Ovary (tissue), 9 donors: ENCODE data around the gene NUMBL. TPM values are rescaled to one million over a fixed set of nuclear protein-coding genes. Genes with fewer than 3 reads are reported as not detected.

ENCODE experiments used
- DNase-seq, 5 donors: peaks; one replicate each; pipeline ENCODE4 v3.0.0-alpha.2; 2019 to 2020
- H3K27ac ChIP-seq, 2 donors: fragments of 200-600 bp; one replicate each; pipeline versions ENCODE4 v1.5.1 to v1.8.0; 2019 to 2022
- H3K27me3 ChIP-seq: fragments of 200-600 bp; one replicate; pipeline ENCODE4 v1.8.0; 2022
- H3K36me3 ChIP-seq: fragments of 200-600 bp; sonication (generic); one replicate; pipeline ENCODE4 v1.5.1; 2019
- H3K4me1 ChIP-seq: one replicate; pipeline ENCODE4 v1.8.1; 2013; ENCODE audit warnings: mild to moderate bottlenecking, moderate library complexity; ENCODE audit not compliant: insufficient read depth
- H3K4me3 ChIP-seq: fragments of 200-600 bp; sonication (generic); one replicate; pipeline ENCODE4 v1.5.1; 2017
- H3K9me3 ChIP-seq, 2 donors: fragments of 200-600 bp in 1 of 2; sonication (generic) in 1 of 2; one replicate each; pipeline versions ENCODE4 v1.5.1 to v1.8.1; 2013 to 2019; ENCODE audit warnings: mild to moderate bottlenecking in 1 of 2, moderate library complexity in 1 of 2
- CTCF ChIP-seq, 3 donors: fragments of 450-650 bp in 2 of 3; fragments of 200-600 bp in 1 of 3; IDR thresholded peaks; one replicate each; pipeline versions ENCODE4 v1.5.1 to v1.8.0; 2016 to 2022; ENCODE audit warnings: antibody characterized with exemption in 3 of 3, mild to moderate bottlenecking in 1 of 3
- EP300 ChIP-seq: sonication (generic); formaldehyde crosslinking; IDR thresholded peaks from one replicate; pipeline ENCODE4 v1.6.1; 2017; ENCODE audit warnings: antibody characterized with exemption
- POLR2A ChIP-seq: fragments of 450-650 bp; IDR thresholded peaks from one replicate; pipeline ENCODE4 v1.6.1; 2017; ENCODE audit warnings: antibody characterized with exemption, mild to moderate bottlenecking, moderate library complexity
- WGBS, 3 donors: extraction: QIAGEN DNeasy Blood & Tissue Kit in 1 of 3; methylation state at CpG; one replicate each; pipeline versions ENCODE4 v1.1.5 to v1.1.7; 2013 to 2017; 5-methylcytosine and 5-hydroxymethylcytosine counted together
- intact Hi-C, 4 donors: fragments of 100-400 bp; cut with DNase I; formaldehyde crosslinking; loops; one replicate each; pipeline versions ENCODE4 v1.11.0 to v1.15.1; 2022 to 2023
- polyA plus RNA-seq, 2 donors: library from polyadenylated mRNA; stranded (reverse); fragments of 200-250 nt in 1 of 2; fragments of 350-450 nt in 1 of 2; fragmentation: Illumina TruSeq in 1 of 2; extraction: RNeasy Lipid Tissue Mini Kit (QIAGEN cat#74804) in 1 of 2; gene quantifications; one replicate each; pipeline ENCODE4 v1.2.3, GENCODE V29; 2013 to 2014
- total RNA-seq, 7 donors: library from RNA; depleted of rRNA in 2 of 7; stranded (reverse); fragments of >200 nt in 2 of 7; fragmentation: NEBNext Ultra II Directional in 3 of 7; extraction: Animal tissue kit (Norgen Biotek cat#: 25700) in 3 of 7; gene quantifications; one replicate each; pipeline versions ENCODE4 v1.1.0 to v1.2.4, GENCODE V29; 2016 to 2023
- donor health status: DM: no; HTN: no; CAD: no; lungs with moderate emphysema.
- donor health status: DM: no; HTN: no; CAD: no.
- donor health status: Bipolar disorder and iron deficiency.
- donor health status: DM: yes; HTN: yes; CAD: no.
- donor health status: DM: no; HTN: no; CAD: no.
- donor health status: DM: yes; HTN: yes; CAD: no.

NUMBL gene
- total and polyA plus RNA-seq, 9 donors: 6.7 to 88.9 (median 62.3) TPM

GRCh38 chr19:40683437-40683836, 7.0 kb downstream of the NUMBL start:
- WGBS, 3 donors: 81 to 89% (median 86%) methylated on average over 9 of the region's 9 CpGs
- intact Hi-C loops: no loop called here
- H3K4me3 ChIP-seq: no peak overlapping the region
- H3K27me3 ChIP-seq: no peaks in the 10 kb centered on the region
- no peak for TF ChIP-seq EP300
- no peak for TF ChIP-seq CTCF (IDR thresholded peaks at IDR 0.05)
- TF ChIP-seq POLR2A: no peak
- DNase-seq: no peak
- H3K36me3 ChIP-seq: no peaks in the 10 kb centered on the region
- H3K27ac ChIP-seq: no peak overlapping the region
- peaks cover 12% of the 10 kb centered on the region for H3K4me1 ChIP-seq
- no peaks in the 10 kb centered on the region for H3K9me3 ChIP-seq

- Histone ChIP-seq H3K4me3 (no peak overlapping the region), H3K9me3 (no peaks in the 10 kb centered on the region), H3K27me3 (no peaks in the 10 kb centered on the region), H3K27ac (no peak overlapping the region), H3K36me3 (no peaks in the 10 kb centered on the region), H3K4me1 (peaks cover 4% of the 10 kb centered on the region)
- intact Hi-C loops: no loop called here
- no peak for DNase-seq
- TF ChIP-seq CTCF (IDR thresholded peaks at IDR 0.05) (no peak), POLR2A (no peak)
- WGBS, 3 donors: 81 to 88% (median 83%) methylated on average over 18 of the region's 18 CpGs
Observed at GRCh38 chr19:40682431-40682964, 8.0 kb downstream of the NUMBL start.

GRCh38 chr19:40681039-40681438, 9.4 kb downstream of the NUMBL start:
- no peak for DNase-seq

GRCh38 chr19:40677156-40677555, 13.3 kb downstream of the NUMBL start:
- Histone ChIP-seq H3K4me3 (no peak overlapping the region), H3K27me3 (no peaks in the 10 kb centered on the region), H3K36me3 (no peaks in the 10 kb centered on the region), H3K9me3 (no peaks in the 10 kb centered on the region), H3K4me1 (no peaks in the 10 kb centered on the region), H3K27ac (no peak overlapping the region)
- no peak for DNase-seq
- TF ChIP-seq CTCF (IDR thresholded peaks at IDR 0.05): no peak
- TF ChIP-seq POLR2A: no peak
- TF ChIP-seq EP300: no peak
- 90 to 92% (median 90%) methylated on average over 23 of the region's 23 CpGs for WGBS, 3 donors
- intact Hi-C loops: no loop called here

More at GRCh38 chr19:40681039-40681438, 9.4 kb downstream of the NUMBL start:
- Histone ChIP-seq H3K36me3 (no peaks in the 10 kb centered on the region), H3K4me3 (no peak overlapping the region), H3K27ac (no peak overlapping the region), H3K27me3 (no peaks in the 10 kb centered on the region), H3K4me1 (no peaks in the 10 kb centered on the region), H3K9me3 (no peaks in the 10 kb centered on the region)
- no peak for TF ChIP-seq CTCF (IDR thresholded peaks at IDR 0.05)
- TF ChIP-seq EP300: no peak
- no peak for TF ChIP-seq POLR2A
- WGBS, 3 donors: 79 to 87% (median 81%) methylated on average over 4 of the region's 4 CpGs
- intact Hi-C loops: no loop called here
